CD14-positive monocyte (primary cell): ENCODE data around the gene SMARCA2. TPM values are rescaled to one million over a fixed set of nuclear protein-coding genes. Genes with fewer than 3 reads are reported as not detected.

Source experiments
- DNase-seq, 3 donors: peaks; one replicate each; pipeline ENCODE4 v3.0.0-alpha.2; 2011 to 2022
- H2AFZ ChIP-seq: 2 replicates; pipeline ENCODE4 v1.6.0; 2012; ENCODE audit warnings: mild to moderate bottlenecking, low read depth, low read length, inconsistent platforms; ENCODE audit not compliant: insufficient read depth, poor library complexity, severe bottlenecking
- H3K27ac ChIP-seq, 2 donors: 1 replicate in 1 of 2; 2 replicates in 1 of 2; pipeline ENCODE4 v1.5.1; 2012 to 2013; ENCODE audit warnings: low read length in 2 of 2, control low read depth in 1 of 2, inconsistent platforms in 1 of 2, low read depth in 1 of 2, mild to moderate bottlenecking in 1 of 2
- H3K27me3 ChIP-seq, 2 donors: one replicate each; pipeline versions ENCODE4 v1.6.0 to v1.6.1; 2011 to 2013; ENCODE audit warnings: low read length in 2 of 2; ENCODE audit not compliant: control insufficient read depth in 2 of 2, insufficient read depth in 2 of 2
- H3K36me3 ChIP-seq, 2 donors: replicated peaks in 1 of 2; 1 replicate in 1 of 2; 2 replicates in 1 of 2; pipeline versions ENCODE4 v1.5.1 to v1.6.1; 2012 to 2013; ENCODE audit warnings: low read length in 2 of 2, control low read depth in 1 of 2, inconsistent platforms in 1 of 2, mild to moderate bottlenecking in 1 of 2; ENCODE audit not compliant: insufficient read depth in 2 of 2, control insufficient read depth in 1 of 2
- H3K4me1 ChIP-seq, 2 donors: 1 replicate in 1 of 2; 2 replicates in 1 of 2; pipeline versions ENCODE4 v1.5.1 to v1.6.1; 2012 to 2013; ENCODE audit warnings: low read length in 2 of 2, control low read depth in 1 of 2, inconsistent platforms in 1 of 2, mild to moderate bottlenecking in 1 of 2, moderate library complexity in 1 of 2; ENCODE audit not compliant: insufficient read depth in 2 of 2, control insufficient read depth in 1 of 2
- H3K4me2 ChIP-seq: replicated peaks from 2 replicates; pipeline ENCODE3; 2012; ENCODE audit warnings: low read length, moderate library complexity, mild to moderate bottlenecking; ENCODE audit not compliant: poor library complexity, severe bottlenecking; ENCODE audit errors: extremely low read depth
- H3K4me3 ChIP-seq, 3 experiments: fragments of 200-600 bp in 1 of 3; sonication (generic) in 1 of 3; replicated peaks in 1 of 3; 1 replicate in 2 of 3; 2 replicates in 1 of 3; pipeline ENCODE4 v1.5.1; 2011 to 2013; ENCODE audit warnings: low read length in 3 of 3, mild to moderate bottlenecking in 3 of 3, control low read depth in 2 of 3, low read depth in 2 of 3, inconsistent platforms in 1 of 3, moderate library complexity in 1 of 3
- H3K79me2 ChIP-seq: 2 replicates; pipeline ENCODE4 v1.6.0; 2012; ENCODE audit warnings: mild to moderate bottlenecking, control low read depth, inconsistent platforms, low read length, moderate library complexity; ENCODE audit not compliant: insufficient read depth
- H3K9ac ChIP-seq: 2 replicates; pipeline ENCODE4 v1.6.0; 2017; ENCODE audit warnings: low read length, mild to moderate bottlenecking; ENCODE audit not compliant: insufficient read depth, poor library complexity, severe bottlenecking
- H3K9me3 ChIP-seq, 2 donors: replicated peaks in 1 of 2; 1 replicate in 1 of 2; 2 replicates in 1 of 2; pipeline versions ENCODE4 v1.5.1 to v1.6.1; 2012 to 2013; ENCODE audit warnings: low read length in 2 of 2, control low read depth in 1 of 2; ENCODE audit not compliant: control insufficient read depth in 1 of 2, insufficient read depth in 1 of 2
- H4K20me1 ChIP-seq: 2 replicates; pipeline ENCODE4 v1.6.0; 2012; ENCODE audit warnings: mild to moderate bottlenecking, low read length, control low read depth, moderate library complexity; ENCODE audit not compliant: insufficient read depth
- H3K27ac Mint-ChIP-seq, 7 donors: one replicate each; pipeline ENCODE4 v1.8.0; 2020; ENCODE audit warnings: mild to moderate bottlenecking in 7 of 7, mixed read lengths in 7 of 7, moderate library complexity in 6 of 7, inconsistent platforms in 2 of 7
- H3K27me3 Mint-ChIP-seq, 3 donors: one replicate each; pipeline ENCODE4 v1.8.0; 2021 to 2022; ENCODE audit warnings: low read depth in 3 of 3, mild to moderate bottlenecking in 3 of 3, mixed read lengths in 3 of 3, moderate library complexity in 3 of 3, inconsistent platforms in 1 of 3
- H3K36me3 Mint-ChIP-seq, 2 donors: one replicate each; pipeline ENCODE4 v1.8.0; 2020; ENCODE audit warnings: mixed read lengths in 2 of 2, inconsistent platforms in 1 of 2, mild to moderate bottlenecking in 1 of 2
- H3K4me1 Mint-ChIP-seq: one replicate; pipeline ENCODE4 v1.8.0; 2020; ENCODE audit warnings: mild to moderate bottlenecking, mixed read lengths
- H3K4me3 Mint-ChIP-seq, 2 donors: one replicate each; pipeline ENCODE4 v1.8.0; 2020; ENCODE audit warnings: mild to moderate bottlenecking in 2 of 2, mixed read lengths in 2 of 2, moderate library complexity in 1 of 2
- H3K9me3 Mint-ChIP-seq, 7 donors: one replicate each; pipeline ENCODE4 v1.8.0; 2020 to 2022; ENCODE audit warnings: mixed read lengths in 7 of 7, mild to moderate bottlenecking in 6 of 7, moderate library complexity in 6 of 7, inconsistent platforms in 2 of 7
- WGBS: methylation state at CpG from one replicate; pipeline ENCODE4 v1.1.5; 2013; ENCODE audit warnings: missing lambda C conversion rate; ENCODE audit not compliant: insufficient coverage; 5-methylcytosine and 5-hydroxymethylcytosine counted together
- intact Hi-C, 2 donors: fragments of 100-400 bp; cut with micrococcal nuclease; formaldehyde crosslinking; loops; one replicate each; pipeline versions ENCODE4 v1.15.0 to v1.15.1; 2023
- polyA plus RNA-seq, 3 donors: library from polyadenylated mRNA; depleted of rRNA in 1 of 3; unstranded in 2 of 3; stranded (reverse) in 1 of 3; fragments of 300-500 nt in 2 of 3; fragments of >200 nt in 1 of 3; fragmentation: Illumina TruSeq in 2 of 3; gene quantifications; 1 replicate in 2 of 3; 2 replicates in 1 of 3; pipeline ENCODE4 v1.2.3, GENCODE V29; 2012 to 2021
- TF ChIP-seq, protein P1 (sequence below): fragments of 200-600 bp; IDR thresholded peaks from one replicate; pipeline ENCODE4 v1.8.0; 2022; ENCODE audit warnings: antibody characterized with exemption, mild to moderate bottlenecking

SMARCA2 gene
- polyA plus RNA-seq, 3 donors, result 11.0 to 54.7 (median 11.8) TPM

DNA sequence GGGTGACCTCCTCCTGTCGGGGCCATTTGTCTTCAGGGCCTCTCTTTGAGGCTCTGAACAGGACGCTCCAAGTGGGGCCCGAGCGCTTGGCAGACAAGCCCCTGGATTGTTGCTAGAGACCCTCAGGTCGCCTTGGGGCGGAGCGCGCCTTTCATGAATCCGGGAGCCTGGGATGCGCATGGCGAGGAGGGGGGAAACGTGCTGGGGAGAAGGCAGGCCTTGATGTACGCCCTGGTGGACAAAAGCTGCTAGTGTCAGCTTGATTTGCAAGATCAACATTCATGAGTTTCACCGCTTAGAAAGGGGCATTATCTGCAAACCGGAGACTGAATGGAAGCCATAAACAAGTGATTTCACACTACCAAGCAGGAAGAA is 226.3 kb downstream of the SMARCA2 start:
- H2AFZ ChIP-seq, result peak overlapping the region; percentile 91
- no peak overlapping the region for H3K27ac Mint-ChIP-seq

GRCh38 chr9:2241836-2242741 is 226.9 kb downstream of the SMARCA2 start:
- peak overlapping the region; percentile 58 to 93 (median 84) for H3K27ac Mint-ChIP-seq
- Histone ChIP-seq H3K4me2 (peak overlapping the region; percentile 99), H3K36me3 (no peaks in the 10 kb centered on the region), H3K27me3 (no peaks in the 10 kb centered on the region), H3K79me2 (no peaks in the 10 kb centered on the region), H3K4me3 (peak overlapping the region; percentile 72 to 88 (median 75)), H3K9ac (peak overlapping the region; percentile 58), H2AFZ (peak overlapping the region; percentile 91), H3K4me1 (peaks cover 25 to 29% of the 10 kb centered on the region in 2 donors), H3K9me3 (no peaks in the 10 kb centered on the region), H3K27ac (peak overlapping the region; percentile 23 to 74), H4K20me1 (no peaks in the 10 kb centered on the region)
- peak overlapping the region; percentile 91 to 97 for H3K4me3 Mint-ChIP-seq
- WGBS, result 0% methylated on average over 30 of the region's 38 CpGs
- peaks cover 31% of the 10 kb centered on the region for H3K4me1 Mint-ChIP-seq
- intact Hi-C loops, result loop anchor here in 1 of 2 donors (10.0 kb wide), 1 partner anchor 87 kb away; no protein-coding TSS in a partner anchor
- peaks cover 0 to 3% (median 0%) of the 10 kb centered on the region in 7 donors for H3K9me3 Mint-ChIP-seq
- no peaks in the 10 kb centered on the region for H3K36me3 Mint-ChIP-seq
- TF ChIP-seq, protein P1, sequence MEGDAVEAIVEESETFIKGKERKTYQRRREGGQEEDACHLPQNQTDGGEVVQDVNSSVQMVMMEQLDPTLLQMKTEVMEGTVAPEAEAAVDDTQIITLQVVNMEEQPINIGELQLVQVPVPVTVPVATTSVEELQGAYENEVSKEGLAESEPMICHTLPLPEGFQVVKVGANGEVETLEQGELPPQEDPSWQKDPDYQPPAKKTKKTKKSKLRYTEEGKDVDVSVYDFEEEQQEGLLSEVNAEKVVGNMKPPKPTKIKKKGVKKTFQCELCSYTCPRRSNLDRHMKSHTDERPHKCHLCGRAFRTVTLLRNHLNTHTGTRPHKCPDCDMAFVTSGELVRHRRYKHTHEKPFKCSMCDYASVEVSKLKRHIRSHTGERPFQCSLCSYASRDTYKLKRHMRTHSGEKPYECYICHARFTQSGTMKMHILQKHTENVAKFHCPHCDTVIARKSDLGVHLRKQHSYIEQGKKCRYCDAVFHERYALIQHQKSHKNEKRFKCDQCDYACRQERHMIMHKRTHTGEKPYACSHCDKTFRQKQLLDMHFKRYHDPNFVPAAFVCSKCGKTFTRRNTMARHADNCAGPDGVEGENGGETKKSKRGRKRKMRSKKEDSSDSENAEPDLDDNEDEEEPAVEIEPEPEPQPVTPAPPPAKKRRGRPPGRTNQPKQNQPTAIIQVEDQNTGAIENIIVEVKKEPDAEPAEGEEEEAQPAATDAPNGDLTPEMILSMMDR, result no peak
- H3K27me3 Mint-ChIP-seq, result peaks cover 6 to 9% (median 7%) of the 10 kb centered on the region in 3 donors
- peak; percentile 57 to 70 (median 67) for DNase-seq

More for the DNA sequence above, 226.3 kb downstream of the SMARCA2 start:
- Histone ChIP-seq H3K9me3 (no peaks in the 10 kb centered on the region), H3K4me1 (peaks cover 25 to 29% of the 10 kb centered on the region in 2 donors), H3K4me2 (peak overlapping the region; percentile 99), H3K9ac (peak overlapping the region; percentile 58), H3K79me2 (no peaks in the 10 kb centered on the region), H3K36me3 (no peaks in the 10 kb centered on the region), H4K20me1 (no peaks in the 10 kb centered on the region), H3K27ac (no peak overlapping the region), H3K4me3 (peak overlapping the region; percentile 72 to 88 (median 75)), H3K27me3 (no peaks in the 10 kb centered on the region)
- intact Hi-C loops, result loop anchor here in 1 of 2 donors (10.0 kb wide), 1 partner anchor 87 kb away; no protein-coding TSS in a partner anchor
- Mint-ChIP-seq H3K4me3 (peak overlapping the region; percentile 91 to 97), H3K4me1 (peaks cover 31% of the 10 kb centered on the region), H3K27me3 (peaks cover 7 to 9% (median 8%) of the 10 kb centered on the region in 3 donors), H3K9me3 (peaks cover 0 to 3% (median 0%) of the 10 kb centered on the region in 7 donors), H3K36me3 (no peaks in the 10 kb centered on the region)
- TF ChIP-seq, protein P1, result peak; percentile 22
- 59% methylated on average over 15 of the region's 15 CpGs for WGBS
- DNase-seq, result peak in 1 of 3 donors; percentile 18
